ENCODE measurements around the gene NEK10. TPM values are rescaled to one million over a fixed set of nuclear protein-coding genes. Genes with fewer than 3 reads are reported as not detected.
A peak's percentile ranks its signal among the peaks of the same experiment; 100 is the strongest.

The NEK10 gene
- total and polyA plus RNA-seq, 2 of the 4 experiments (the other 2 are of a cell fraction): 2.2 to 6.6 TPM

DNA sequence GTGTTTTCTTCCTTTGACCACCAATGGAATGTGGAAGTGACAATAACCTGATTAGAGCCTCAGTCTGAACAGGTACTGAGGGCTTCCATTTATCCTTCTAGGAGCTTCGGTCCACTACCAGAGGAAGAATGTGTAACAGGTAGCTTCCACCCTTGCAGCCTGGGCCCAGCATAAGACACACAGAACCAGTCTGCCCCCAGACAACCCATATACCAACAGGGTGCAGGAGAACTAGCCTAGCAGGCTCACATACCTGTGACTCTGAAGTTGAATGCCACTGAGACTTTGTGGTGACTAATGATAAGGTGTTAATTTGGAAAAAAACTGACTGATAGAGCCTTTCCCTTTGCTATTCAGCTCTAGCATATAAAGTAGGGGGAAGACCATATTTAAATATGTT lies 166.2 kb downstream of the NEK10 start:
- H3K56ac ChIP-seq (ENCODE audit: extremely low read depth, insufficient read depth, low read length): no peak overlapping the region
- ChIA-PET CTCF (interaction anchor here (0.6 kb wide), 1 partner anchor 51 kb away, joined by 3 read pairs; no protein-coding TSS in a partner anchor), POLR2A (ENCODE audit: unreplicated experiment) (no interaction called here)
- H3K9ac ChIP-seq (ENCODE audit: low read depth, low read length): no peak overlapping the region
- intact Hi-C loops (cut with micrococcal nuclease): no loop called here
- DNase-seq: no peak
- no peak for TF ChIP-seq MAZ (IDR thresholded peaks at IDR 0.05; ENCODE audit: borderline replicate concordance, low read depth, low read length)
- no peak for TF ChIP-seq CHD1 (IDR thresholded peaks at IDR 0.05; ENCODE audit: low read depth, low read length)
- no peak for TF ChIP-seq FOS (IDR thresholded peaks at IDR 0.05; ENCODE audit: low read depth, low read length)
- no peak for TF ChIP-seq RCOR1 (IDR thresholded peaks at IDR 0.05; ENCODE audit: insufficient replicate concordance, low read length)
- no peak for TF ChIP-seq NFE2L2 (IDR thresholded peaks at IDR 0.05; ENCODE audit: low read depth, low read length)
- no peak for TF ChIP-seq BHLHE40 (IDR thresholded peaks at IDR 0.05; ENCODE audit: low read depth, low read length)
- TF ChIP-seq MAFK (IDR thresholded peaks at IDR 0.05; ENCODE audit: low read depth, low read length): no peak
- TF ChIP-seq POLR2A (IDR thresholded peaks at IDR 0.05; ENCODE audit: low read depth, low read length): no peak
- TF ChIP-seq SMC3 (IDR thresholded peaks at IDR 0.05; ENCODE audit: low read depth, low read length): no peak
- H2AK5ac ChIP-seq (ENCODE audit: low read depth, low read length): no peak overlapping the region
- no peaks in the 10 kb centered on the region for H3K79me1 ChIP-seq (ENCODE audit: low read depth in 1 of 2, low read length in 2 of 2)
- H3K27me3 ChIP-seq (ENCODE audit: control insufficient read depth, insufficient read depth, low read length): no peaks in the 10 kb centered on the region
- no peaks in the 10 kb centered on the region for H3K9me1 ChIP-seq (ENCODE audit: insufficient read depth, low read length)
- H3K4me2 ChIP-seq (ENCODE audit: low read depth, low read length): no peak overlapping the region
- no peak overlapping the region for H2BK5ac ChIP-seq (ENCODE audit: low read depth, low read length, poor library complexity, severe bottlenecking)
- no peak overlapping the region for H2BK15ac ChIP-seq (ENCODE audit: low read depth, low read length)
- H2AFZ ChIP-seq (replicated peaks; ENCODE audit: low read length, poor library complexity): no peak overlapping the region
- no peaks in the 10 kb centered on the region for H3K4me1 ChIP-seq (ENCODE audit: control insufficient read depth, insufficient read depth, low read length)
- in situ Hi-C loops (cut with MboI; ENCODE audit: low sequenced_read_pairs): no loop called here
- H3K9me3 ChIP-seq (ENCODE audit: control insufficient read depth, insufficient read depth, low read length): no peaks in the 10 kb centered on the region
- no peak overlapping the region for H4K91ac ChIP-seq (ENCODE audit: insufficient read depth, low read depth, low read length)
- H4K20me1 ChIP-seq (ENCODE audit: insufficient read depth, low read length): no peaks in the 10 kb centered on the region
- H3K36me3 ChIP-seq (ENCODE audit: control insufficient read depth, insufficient read depth, low read length): no peaks in the 10 kb centered on the region
- no TSS peak for BruUV-seq (replicated peaks)
- no peak overlapping the region for H3K4ac ChIP-seq (ENCODE audit: low read depth, low read length)
- no CpG with 5 or more reads among the region's 1 CpG for WGBS, 2 experiments (ENCODE audit: extremely low coverage in 2 of 2, insufficient read length in 1 of 2)
- H3K4me3 ChIP-seq (ENCODE audit: insufficient read depth, low read depth, low read length): no peak overlapping the region
- no peak overlapping the region for H3K27ac ChIP-seq (ENCODE audit: insufficient read depth, low read length)
- H2BK120ac ChIP-seq (ENCODE audit: low read depth, low read length): no peak overlapping the region
- ATAC-seq (ENCODE audit: low read depth): no peak
- no peak overlapping the region for H4K8ac ChIP-seq (ENCODE audit: low read depth in 2 of 2, low read length in 2 of 2)
- H2BK20ac ChIP-seq (ENCODE audit: low read depth, low read length): no peak overlapping the region
- dilution Hi-C loops (cut with HindIII; ENCODE audit: low sequenced_read_pairs, unreplicated experiment): no loop called here
- no peak overlapping the region for H3K23ac ChIP-seq (ENCODE audit: low read depth, low read length)
- no peak overlapping the region for H4K5ac ChIP-seq (ENCODE audit: low read depth, low read length)
- H2AK9ac ChIP-seq (replicated peaks; ENCODE audit: low read depth, low read length, poor library complexity): peak overlapping the region; percentile 65
- H3K18ac ChIP-seq (ENCODE audit: low read depth, low read length): no peak overlapping the region
- no peak overlapping the region for H3K14ac ChIP-seq (replicated peaks; ENCODE audit: low read depth, low read length)
